HG02970 (cell line): ENCODE data around the gene FAM24A.

Source experiments
- ATAC-seq: cut with Tn5 transposase; IDR thresholded peaks from one replicate; pipeline ENCODE4 v1.9.1; 2021; ENCODE audit warnings: mild to moderate bottlenecking, moderate library complexity, moderate number of reproducible peaks; ENCODE audit not compliant: unreplicated experiment, low FRiP score

FAM24A gene

DNA sequence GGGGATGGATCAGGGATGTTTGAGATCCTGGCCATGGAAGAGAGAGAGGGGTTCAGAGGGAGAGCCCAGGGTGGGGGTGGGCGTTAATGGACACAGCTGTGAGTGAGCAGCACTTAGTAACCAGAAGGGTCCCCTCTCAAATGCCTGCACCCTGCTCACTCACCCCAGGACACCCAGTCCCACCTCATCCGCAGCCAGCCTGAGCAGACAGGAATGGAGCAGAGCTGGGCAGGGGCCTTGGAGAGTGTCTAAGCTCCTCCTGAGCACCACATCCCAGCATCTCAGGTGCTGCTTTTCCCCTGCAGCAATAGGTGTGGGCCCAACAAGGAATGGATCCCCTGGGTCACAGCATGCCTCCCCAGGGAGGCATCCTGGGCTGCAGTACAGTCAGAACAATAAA is 5.3 kb downstream of the FAM24A start:
- no peak for ATAC-seq

DNA sequence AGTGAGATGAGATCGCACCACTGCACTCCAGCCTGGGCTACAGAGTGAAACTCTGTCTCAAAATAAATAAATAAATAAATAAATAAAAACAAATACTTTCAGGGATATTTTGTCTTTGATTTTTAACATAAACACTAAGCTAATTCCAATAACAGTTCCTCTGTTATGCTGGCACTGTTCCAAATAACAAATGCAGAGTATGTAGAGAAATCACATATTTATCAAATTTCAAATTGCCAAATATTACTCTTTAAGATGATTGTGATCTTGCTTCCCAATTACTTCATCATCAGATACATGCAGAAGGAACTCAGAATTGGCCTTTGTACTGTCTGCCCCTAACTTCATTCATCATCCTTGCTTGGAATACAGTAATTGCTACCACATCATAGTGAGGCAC is 19.7 kb downstream of the FAM24A start:
- ATAC-seq = no peak

DNA sequence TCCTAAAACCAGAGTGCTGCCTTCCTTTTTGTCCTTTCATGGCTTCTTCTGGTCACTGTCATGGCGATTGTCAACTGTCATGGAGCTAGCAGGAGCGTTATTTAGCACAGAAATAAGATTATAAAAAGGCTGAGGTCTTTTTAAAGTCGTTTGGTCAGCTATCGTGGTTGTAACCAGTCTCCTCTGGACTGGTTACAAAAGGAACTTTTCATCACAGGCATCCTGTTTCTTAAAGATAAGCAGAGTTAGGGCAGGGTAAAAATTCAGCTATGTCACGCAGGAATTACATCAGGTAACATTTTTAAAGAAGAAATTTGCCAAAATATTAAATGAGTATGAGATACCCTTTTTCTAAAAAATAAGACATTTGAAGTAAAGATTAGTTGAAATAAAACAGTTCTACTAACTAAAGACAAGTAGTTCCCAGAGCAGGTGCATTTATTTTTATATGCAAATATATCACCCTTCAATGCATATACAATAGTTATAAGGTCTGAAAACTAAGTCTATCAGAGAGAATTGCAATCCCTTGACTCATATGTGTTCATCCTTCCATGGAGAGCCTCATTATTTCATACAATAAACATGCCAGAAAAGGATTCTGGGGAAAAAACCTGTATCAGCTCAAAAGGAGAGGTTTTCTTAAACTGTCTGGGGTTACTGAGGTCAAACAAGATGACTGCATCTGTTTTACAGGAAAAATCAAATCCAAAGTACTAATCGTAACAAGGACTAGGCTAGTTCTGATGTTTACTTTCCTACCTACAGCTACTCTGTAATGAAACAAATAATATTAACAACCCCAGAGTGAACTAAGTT is 20.9 kb downstream of the FAM24A start:
- no peak for ATAC-seq

DNA sequence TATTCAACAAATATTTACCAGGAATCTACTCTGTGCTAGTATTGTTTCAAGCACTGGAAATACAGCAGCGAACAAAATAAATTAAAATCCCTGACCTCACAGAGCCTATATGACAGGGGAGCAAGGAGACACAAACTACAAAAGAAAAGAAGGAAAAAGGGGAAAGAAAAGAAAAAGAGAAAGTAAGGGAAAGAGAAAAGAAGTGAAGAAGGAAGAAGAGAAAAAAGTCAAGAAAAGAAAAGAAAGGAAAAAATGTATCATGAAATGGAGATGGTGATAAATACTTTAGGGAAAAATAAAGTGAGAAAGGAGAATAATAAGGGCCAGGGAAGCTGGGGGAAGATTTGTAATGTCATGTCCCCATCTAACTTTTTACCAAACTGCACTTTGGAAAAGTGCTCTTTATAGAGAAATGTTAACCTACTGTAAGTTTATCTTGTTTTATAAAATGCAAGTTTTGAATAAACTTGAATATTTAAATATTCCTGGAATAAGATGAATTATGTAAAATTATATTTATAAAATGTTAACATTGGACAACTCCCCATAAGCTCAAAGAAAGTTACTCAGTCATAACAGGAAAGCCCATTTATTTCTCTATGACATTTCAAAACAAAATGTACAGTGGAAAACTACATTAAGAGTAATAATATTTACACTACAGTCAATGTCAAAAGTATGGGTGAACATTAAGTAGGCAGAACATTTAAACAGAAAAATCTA is 28.9 kb downstream of the FAM24A start:
- ATAC-seq = no peak

DNA sequence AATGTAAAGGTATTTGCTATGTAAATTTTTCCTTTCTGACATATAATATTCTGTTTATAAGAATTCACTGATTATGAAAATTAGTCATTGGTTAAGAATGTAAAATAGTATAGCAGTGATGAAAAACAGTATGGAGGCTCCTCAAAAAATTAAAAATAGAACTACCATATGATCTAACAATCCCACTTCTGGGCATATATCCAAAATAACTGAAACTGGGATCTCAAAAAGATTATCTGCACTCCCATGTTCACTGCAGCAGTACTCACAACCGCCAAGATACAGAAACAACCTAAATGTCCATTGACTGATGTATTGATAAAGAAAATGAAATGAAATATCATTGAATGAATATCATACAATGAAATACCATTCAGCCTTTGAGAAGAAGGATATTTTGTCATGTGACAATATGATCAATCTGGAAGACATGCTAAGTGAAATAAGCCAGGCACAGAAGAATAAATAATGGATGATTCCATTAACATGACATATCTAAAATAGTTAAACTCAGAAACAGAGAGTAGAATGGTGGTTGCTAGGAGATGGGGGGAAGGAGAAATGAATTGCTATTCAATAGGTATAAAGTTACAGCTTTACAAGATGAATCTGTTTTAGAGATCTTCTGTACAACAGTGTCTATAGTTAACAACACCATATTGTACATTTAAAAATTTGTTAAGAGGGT is 29.6 kb downstream of the FAM24A start:
- no peak for ATAC-seq

DNA sequence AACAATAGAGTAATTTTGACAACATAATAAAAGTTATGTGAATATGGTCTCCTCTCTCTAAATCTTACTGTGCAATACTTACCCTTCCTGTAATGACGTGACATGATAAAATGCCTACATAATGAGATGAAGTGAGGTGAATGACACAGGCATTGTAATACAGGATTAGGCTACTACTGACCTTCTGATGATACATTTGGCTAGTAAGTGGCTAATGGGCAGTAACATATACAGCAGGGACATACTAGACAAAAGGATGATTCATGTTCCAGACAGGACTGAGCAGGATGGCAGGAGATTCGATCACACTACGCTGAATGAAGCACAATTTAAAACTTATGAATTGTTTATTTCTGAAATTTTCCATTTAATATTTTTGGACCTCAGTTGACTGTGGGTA is 38.9 kb downstream of the FAM24A start:
- no peak for ATAC-seq

DNA sequence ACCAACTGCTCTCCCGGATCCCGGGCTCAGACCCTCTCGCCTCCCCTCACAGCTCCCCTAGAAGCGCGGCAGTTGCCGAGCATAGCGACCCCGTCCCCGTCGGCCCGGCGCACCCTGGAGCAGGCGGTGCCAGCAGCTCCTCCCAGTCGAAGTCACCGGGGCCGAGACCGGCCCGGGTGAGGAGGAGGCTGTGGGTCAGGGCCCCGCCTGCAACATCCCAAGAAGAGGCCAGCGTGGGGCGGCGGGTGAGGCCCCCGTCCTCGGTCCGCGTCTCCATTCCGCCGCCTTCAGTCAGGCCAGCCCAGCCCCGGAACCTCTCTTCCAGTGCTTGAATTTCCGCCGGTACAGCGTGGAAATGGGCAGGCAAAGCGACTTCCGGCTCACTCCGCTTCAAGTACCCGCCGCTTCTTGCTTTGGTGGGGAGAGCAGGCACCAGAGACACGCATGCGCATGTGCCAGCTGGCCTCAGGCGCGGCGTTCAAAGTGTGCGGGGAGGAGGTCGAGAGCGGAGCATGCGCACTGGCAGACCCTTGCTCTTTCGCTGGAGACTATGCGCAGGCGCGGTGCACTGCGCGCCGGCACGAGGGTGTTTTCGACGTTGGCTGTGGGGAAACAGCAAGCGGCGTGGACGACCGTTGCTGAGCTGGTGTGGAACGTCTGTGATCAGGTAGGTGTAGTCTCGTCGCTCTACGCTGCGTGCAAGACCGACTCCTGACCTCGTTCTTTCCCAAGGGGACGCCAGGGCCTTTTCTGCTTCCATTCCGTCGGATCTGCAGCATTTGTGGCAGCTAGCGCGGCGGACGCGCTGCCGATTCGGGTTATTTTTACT is 43.7 kb downstream of the FAM24A start, which contains the start of gene C10orf88:
Gene C10orf88, minus strand, starts transcription at position 326 of the 829 bp plus-strand sequence. Its CDS starts 49 bp downstream, at position 277.
- peak; percentile 98 for ATAC-seq

DNA sequence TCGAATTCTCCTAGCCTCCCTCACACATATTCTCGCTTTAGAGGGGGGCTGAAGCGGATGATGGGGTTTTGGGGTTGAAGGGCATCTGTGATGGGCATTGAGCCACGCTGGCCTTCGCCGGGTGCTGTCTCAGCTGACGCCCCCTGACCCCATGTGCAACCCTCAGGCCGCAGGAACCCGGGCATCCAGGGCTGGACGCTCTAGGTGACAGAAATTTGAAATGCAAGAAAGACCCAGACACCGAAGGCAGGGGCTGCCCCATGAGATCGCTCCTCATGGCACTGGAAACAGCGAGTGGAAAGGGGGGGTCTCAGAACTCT is 44.3 kb downstream of the FAM24A start:
- no peak for ATAC-seq

DNA sequence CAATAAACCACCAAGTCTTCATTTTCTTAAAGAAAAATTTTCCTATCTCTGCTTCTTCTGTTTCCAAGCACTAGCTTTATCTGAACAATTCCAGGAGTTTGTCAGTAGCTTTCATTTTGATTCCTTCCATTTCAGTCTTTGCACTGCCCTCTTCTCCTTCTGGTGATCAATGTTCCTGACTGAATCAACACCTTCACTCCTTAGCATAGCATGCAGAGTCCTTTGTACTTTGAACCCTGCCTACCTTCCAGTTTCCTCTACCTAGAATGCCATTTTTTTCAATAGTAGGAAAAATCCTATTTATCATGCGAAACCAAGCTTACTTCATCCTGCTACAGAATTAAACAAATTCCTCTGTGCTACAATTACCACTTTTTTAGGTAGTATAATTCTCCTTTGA is 45.5 kb downstream of the FAM24A start:
- no peak for ATAC-seq

DNA sequence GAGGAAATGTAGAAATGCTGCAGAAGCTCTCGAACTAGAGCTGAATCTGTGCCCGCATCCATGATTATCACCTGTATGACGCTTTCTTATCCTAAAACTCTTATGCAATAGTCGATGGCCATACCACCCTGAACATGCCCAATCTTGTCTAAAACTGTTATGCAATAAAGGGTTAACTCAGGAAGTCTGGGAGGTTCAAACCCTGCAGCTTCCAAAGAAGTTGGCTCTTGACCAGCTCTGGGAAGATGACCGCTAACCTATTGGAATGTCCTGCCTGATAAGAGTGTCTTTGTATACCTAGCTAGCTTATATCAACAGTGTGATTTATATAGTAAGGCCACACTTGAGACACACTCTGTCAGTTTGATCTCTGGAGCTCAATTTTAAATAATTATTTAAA is 47.1 kb downstream of the FAM24A start:
- ATAC-seq = no peak

DNA sequence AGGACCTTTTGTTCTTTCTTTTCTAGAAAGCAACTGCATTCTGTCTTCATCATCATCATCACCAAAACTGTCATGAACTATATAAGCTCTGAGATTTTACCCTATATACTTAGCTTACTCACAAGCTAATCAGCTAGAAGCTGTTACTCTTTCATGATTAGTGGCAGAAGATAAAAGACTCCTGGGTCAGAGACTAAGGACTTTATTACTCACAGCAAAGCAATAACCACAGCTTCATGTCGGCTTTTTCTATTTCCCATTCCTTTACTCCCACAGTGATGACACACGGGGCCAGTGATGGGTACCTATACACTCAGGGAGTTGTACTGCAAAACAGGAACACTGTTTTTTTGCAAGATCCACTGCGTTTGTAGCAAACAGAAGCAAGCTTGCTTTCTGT is 52.0 kb downstream of the FAM24A start:
- ATAC-seq = no peak
